GM06990 (cell line): Measurements from ENCODE around the gene CSNK1D.
"Not testable (repeated sequence)": the region's sequence is repeated elsewhere in the genome, so short reads cannot be mapped to it uniquely, and the experiment has no call there.

ENCODE experiments used
- DNase-seq: peaks from one replicate; pipeline ENCODE4 v3.0.0-alpha.2; 2011; ENCODE audit not compliant: insufficient read length; ENCODE audit errors: extremely low read depth
- H3K27me3 ChIP-seq: replicated peaks from 2 replicates; pipeline ENCODE4 v1.6.0; 2011; ENCODE audit warnings: low read length; ENCODE audit not compliant: control insufficient read depth, insufficient read depth
- H3K36me3 ChIP-seq: 2 replicates; pipeline ENCODE4 v1.5.1; 2011; ENCODE audit warnings: low read length; ENCODE audit not compliant: control insufficient read depth, insufficient read depth
- H3K4me3 ChIP-seq: replicated peaks from 2 replicates; pipeline ENCODE4 v1.5.1; 2011; ENCODE audit warnings: low read depth, mild to moderate bottlenecking, control low read depth, low read length
- TF ChIP-seq, protein P1 (sequence below): IDR thresholded peaks from 2 replicates; pipeline ENCODE4 v1.5.1; 2011; ENCODE audit warnings: low read length, control low read depth, mild to moderate bottlenecking, inconsistent platforms; ENCODE audit not compliant: insufficient read depth, poor library complexity, severe bottlenecking

Gene CSNK1D

DNA sequence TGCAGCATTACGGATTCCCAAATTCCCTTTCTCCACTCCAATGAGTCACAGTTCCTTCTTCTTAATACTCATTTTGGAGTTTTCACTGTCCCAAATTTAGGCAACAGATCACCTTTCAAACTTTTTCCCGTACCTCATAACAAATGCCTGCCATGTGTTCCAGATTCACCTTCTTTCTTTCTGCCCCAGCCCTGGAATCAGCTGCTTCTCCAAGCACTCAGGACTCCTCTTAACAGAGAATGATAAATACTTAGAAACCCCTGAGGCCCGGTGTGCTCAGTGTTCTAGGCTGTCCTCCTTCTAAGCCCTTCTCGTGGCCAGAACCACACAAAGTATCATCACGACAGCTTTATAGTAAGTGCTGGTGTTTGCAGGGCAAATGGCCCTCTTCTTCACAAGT, 14.9 kb downstream of the CSNK1D start:
- peaks cover 47% of the 10 kb centered on the region for H3K36me3 ChIP-seq
- TF ChIP-seq, protein P1, sequence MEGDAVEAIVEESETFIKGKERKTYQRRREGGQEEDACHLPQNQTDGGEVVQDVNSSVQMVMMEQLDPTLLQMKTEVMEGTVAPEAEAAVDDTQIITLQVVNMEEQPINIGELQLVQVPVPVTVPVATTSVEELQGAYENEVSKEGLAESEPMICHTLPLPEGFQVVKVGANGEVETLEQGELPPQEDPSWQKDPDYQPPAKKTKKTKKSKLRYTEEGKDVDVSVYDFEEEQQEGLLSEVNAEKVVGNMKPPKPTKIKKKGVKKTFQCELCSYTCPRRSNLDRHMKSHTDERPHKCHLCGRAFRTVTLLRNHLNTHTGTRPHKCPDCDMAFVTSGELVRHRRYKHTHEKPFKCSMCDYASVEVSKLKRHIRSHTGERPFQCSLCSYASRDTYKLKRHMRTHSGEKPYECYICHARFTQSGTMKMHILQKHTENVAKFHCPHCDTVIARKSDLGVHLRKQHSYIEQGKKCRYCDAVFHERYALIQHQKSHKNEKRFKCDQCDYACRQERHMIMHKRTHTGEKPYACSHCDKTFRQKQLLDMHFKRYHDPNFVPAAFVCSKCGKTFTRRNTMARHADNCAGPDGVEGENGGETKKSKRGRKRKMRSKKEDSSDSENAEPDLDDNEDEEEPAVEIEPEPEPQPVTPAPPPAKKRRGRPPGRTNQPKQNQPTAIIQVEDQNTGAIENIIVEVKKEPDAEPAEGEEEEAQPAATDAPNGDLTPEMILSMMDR, result no peak

DNA sequence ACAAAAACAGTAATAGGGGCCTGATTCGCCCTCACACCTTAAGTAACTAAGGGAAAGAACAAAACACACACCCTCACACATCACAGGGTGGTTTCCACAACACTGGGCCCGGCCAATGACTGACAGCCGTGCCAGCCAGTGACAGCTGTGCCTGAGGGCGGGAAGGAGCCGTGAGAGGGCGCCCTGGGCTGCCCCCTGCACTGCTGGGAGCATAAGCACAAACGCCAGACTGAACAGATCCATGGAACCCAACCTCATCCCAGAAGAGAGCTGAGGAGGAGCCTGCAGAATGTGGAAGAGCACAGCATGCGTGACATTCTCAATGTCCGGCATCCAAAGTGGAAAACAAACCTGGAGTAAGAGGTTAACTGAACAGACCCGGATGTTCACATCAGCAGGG, 16.0 kb downstream of the CSNK1D start:
- Histone ChIP-seq H3K27me3 (no peaks in the 10 kb centered on the region), H3K4me3 (no peak overlapping the region), H3K36me3 (peaks cover 51% of the 10 kb centered on the region)
- TF ChIP-seq, protein P1, result no peak
- DNase-seq, result no peak

More for the DNA sequence above, 14.9 kb downstream of the CSNK1D start:
- Histone ChIP-seq H3K4me3 (no peak overlapping the region), H3K27me3 (no peaks in the 10 kb centered on the region)
- no peak for DNase-seq

DNA sequence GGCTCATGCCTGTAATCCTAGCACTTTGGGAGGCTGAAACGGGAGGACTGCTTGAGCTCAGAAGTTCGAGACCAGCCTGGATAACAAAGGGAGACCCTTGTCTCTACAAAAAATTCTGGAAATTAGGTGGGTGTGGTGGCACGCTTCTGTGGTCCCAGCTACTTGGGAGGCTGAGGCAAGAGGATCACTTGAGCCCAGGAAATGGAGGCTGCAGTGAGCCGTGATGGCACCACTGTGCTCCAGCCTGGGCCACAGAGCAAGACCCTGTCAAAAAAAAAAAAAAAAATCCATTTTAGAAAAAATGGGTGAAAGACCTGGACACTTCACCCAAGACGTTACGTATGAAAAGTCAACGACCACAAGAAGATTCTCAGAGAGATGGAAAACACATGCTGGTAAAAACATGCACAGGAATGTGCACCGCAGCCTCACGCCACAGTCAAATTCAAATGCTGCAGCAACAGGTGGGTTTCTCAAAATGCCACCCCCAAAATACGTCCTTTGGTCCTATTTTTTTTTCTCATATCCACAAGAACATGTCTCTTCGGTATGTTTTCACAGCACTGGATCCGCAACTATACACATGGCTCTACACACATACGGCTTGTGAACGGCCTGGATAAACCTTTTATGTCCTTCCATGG, 17.1 kb downstream of the CSNK1D start:
- Histone ChIP-seq H3K36me3 (peaks cover 48% of the 10 kb centered on the region), H3K27me3 (no peaks in the 10 kb centered on the region), H3K4me3 (no peak overlapping the region)
- TF ChIP-seq, protein P1, result no peak
- no peak for DNase-seq

DNA sequence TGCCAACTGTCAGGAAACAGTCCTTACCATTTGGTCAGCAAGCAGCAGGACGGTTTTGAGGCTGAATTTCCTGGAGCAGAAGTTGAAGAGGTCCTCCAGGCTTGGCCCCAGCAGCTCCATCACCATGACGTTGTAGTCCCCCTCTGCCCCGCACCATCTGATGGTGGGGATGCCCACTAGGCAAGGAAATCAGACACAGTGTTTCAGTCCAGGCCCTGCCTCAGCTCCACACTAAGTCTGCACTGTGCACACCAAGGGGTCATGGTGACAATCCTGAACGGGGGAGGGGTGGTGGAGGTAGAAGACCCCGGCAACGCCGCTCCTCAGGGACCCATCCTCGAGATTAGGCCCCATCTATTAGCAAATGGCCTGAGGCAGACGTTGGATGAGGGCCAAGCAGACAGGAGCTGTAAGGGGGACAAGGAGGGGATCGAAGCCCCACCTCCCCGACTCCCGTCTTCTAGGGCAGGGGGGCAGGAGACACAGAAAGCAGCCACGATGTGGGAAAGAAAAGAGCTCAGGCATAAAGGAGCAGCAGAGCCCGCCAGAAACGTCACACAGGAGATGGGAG, 18.0 kb downstream of the CSNK1D start:
- no peaks in the 10 kb centered on the region for H3K27me3 ChIP-seq
- DNase-seq, result no peak
- TF ChIP-seq, protein P1, result no peak
- H3K36me3 ChIP-seq, result peaks cover 48% of the 10 kb centered on the region
- H3K4me3 ChIP-seq, result no peak overlapping the region

DNA sequence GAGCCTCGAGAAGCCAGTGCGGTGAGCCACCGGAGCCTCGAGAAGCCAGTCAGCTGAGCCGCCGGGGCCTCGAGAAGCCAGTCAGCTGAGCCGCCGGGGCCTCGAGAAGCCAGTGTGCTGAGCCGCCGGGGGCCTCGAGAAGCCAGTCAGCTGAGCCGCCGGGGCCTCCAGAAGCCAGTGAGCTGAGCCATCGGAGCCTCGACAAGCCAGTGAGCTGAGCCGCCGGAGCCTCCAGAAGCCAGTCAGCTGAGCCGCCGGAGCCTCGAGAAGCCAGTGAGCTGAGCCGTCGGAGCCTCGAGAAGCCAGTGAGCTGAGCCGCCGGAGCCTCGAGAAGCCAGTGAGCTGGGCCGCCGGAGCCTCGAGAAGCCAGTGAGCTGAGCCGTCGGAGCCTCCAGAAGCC, 18.8 kb downstream of the CSNK1D start:
- H3K36me3 ChIP-seq, result peaks cover 51% of the 10 kb centered on the region
- not testable (repeated sequence) for H3K27me3 ChIP-seq, DNase-seq, H3K4me3 ChIP-seq

DNA sequence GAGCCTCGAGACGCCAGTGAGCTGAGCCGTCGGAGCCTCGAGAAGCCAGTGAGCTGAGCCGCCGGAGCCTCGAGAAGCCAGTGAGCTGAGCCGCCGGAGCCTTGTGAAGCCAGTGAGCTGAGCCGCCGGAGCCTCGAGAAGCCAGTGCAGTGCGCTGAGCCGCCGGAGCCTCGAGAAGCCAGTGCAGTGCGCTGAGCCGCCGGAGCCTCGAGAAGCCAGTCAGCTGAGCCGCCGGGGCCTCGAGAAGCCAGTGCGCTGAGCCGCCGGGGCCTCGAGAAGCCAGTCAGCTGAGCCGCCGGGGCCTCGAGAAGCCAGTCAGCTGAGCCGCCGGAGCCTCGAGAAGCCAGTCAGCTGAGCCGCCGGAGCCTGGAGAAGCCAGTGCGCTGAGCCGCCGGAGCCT, 19.4 kb downstream of the CSNK1D start:
- not testable (repeated sequence) for H3K4me3 ChIP-seq, H3K27me3 ChIP-seq, DNase-seq
- H3K36me3 ChIP-seq, result peaks cover 55% of the 10 kb centered on the region

DNA sequence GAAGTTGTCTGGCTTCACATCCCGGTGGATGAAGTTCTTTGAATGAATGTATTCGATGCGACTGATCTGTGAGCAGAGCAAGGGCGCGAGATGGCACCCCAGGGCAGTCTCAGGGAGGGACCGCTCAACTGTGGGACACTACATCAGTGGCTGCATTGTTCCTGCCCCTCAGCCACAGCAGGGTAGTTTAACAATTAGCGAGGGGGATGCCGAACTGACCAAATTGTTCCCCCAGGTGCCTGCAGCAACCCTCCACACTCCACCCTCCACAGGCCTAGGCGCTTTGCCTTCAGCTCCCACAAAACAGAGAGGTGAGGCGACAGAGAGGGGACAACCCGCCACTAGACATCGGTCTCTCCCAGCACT, 20.3 kb downstream of the CSNK1D start:
- TF ChIP-seq, protein P1, result no peak
- H3K36me3 ChIP-seq, result peaks cover 51% of the 10 kb centered on the region
- no peak for DNase-seq

More for the DNA sequence above, 20.3 kb downstream of the CSNK1D start:
- Histone ChIP-seq H3K27me3 (no peaks in the 10 kb centered on the region), H3K4me3 (no peak overlapping the region)
